ENCODE results near the gene CHST8.
"Not testable (repeated sequence)": the region's sequence is repeated elsewhere in the genome, so short reads cannot be mapped to it uniquely, and the experiment has no call there.

CHST8 gene

GRCh38 chr19:33818411-33818810 lies 196.7 kb downstream of the CHST8 start:
- DNase-seq, result no peak

- DNase-seq, result not testable (repeated sequence)
These were observed 197.3 kb downstream of the CHST8 start for GRCh38 chr19:33819078-33819477.

- DNase-seq, result no peak
These were observed 197.7 kb downstream of the CHST8 start for GRCh38 chr19:33819506-33819879.

- DNase-seq, result no peak
These were observed 198.4 kb downstream of the CHST8 start for GRCh38 chr19:33819880-33820781.

- no peak for DNase-seq
These were observed 200.1 kb downstream of the CHST8 start for GRCh38 chr19:33821871-33822270.

Measured in NCI-H446 (cell line).